ENCODE data around the gene TNIP2.

TNIP2 gene

DNA sequence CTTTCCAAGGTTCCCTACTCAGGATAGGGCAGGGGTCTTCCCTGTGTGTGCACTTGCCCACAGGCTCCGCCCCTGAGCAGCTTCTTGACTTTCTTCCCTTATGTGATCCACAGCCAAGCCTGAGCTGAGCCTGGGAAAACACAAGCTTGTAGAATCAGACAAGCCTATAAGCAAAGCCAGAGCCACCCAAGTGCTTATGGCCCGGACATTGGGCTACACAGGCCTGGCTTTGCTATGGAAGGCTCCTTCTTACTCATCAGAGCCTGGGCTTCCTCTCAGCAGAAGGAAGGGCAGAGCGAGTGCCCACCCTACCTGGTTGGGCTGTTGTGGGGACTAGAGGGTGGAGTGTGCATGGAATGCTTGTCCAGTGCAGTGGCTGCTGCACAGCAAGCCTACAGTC is 1.3 kb upstream of the TNIP2 start:
- H3K36me3 ChIP-seq = peaks cover 13% of the 10 kb centered on the region
- H3K9me3 ChIP-seq = no peaks in the 10 kb centered on the region
- no peak overlapping the region for H3K4me3 ChIP-seq
- H3K4me2 ChIP-seq = no peak overlapping the region
- no peak overlapping the region for H3K27ac ChIP-seq
- peaks cover 42% of the 10 kb centered on the region for H3K4me1 ChIP-seq
- H4K20me1 ChIP-seq = peaks cover 28% of the 10 kb centered on the region
- no peak overlapping the region for H3K9ac ChIP-seq
- no peak for TF ChIP-seq Cebpa-rat (IDR thresholded peaks at IDR 0.05)
- H3K27me3 ChIP-seq = no peaks in the 10 kb centered on the region

DNA sequence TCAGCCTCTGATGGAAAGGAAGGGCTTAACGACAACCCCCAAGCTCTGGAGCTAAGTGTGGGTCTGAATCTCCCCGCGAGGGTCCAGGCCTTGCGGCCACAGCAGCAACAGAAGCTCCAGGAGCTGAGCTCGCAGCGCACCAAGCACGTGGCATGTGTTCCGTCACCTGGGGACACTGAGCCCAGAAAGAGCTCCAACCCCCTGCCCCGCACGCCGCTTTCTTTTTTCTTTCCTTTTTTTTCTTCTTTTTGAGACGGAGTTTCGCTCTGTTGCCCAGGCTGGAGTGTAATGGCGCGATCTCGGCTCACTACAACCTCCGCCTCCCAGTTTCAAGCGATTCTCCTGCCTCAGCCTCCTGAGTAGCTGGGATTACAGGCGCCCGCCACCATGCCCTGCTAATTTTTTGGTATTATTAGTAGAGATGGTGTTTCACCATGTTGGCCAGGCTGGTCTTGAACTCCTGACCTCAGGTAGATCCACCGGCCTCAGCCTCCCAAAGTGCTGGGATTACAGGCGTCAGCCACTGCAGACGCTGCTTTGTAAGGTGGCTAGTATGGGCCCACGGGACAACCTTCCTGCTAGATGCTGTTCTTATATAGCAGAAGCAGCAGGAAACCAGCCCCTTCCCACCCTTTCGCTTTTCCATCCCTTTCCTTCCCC is 685 bp upstream of the TNIP2 start:
- no peak for TF ChIP-seq Cebpa-rat (IDR thresholded peaks at IDR 0.05)
- Histone ChIP-seq H3K4me3 (no peak overlapping the region), H3K36me3 (peaks cover 19% of the 10 kb centered on the region), H4K20me1 (peaks cover 34% of the 10 kb centered on the region), H3K4me2 (peak overlapping the region; percentile 71), H3K9me3 (no peaks in the 10 kb centered on the region), H3K27ac (no peak overlapping the region), H3K4me1 (peaks cover 46% of the 10 kb centered on the region), H3K27me3 (no peaks in the 10 kb centered on the region), H3K9ac (no peak overlapping the region)

GRCh38 chr4:2754848-2755819 is 1.0 kb downstream of the TNIP2 start:
- Histone ChIP-seq H4K20me1 (peaks cover 51% of the 10 kb centered on the region), H3K27ac (peak overlapping the region; percentile 89)

DNA sequence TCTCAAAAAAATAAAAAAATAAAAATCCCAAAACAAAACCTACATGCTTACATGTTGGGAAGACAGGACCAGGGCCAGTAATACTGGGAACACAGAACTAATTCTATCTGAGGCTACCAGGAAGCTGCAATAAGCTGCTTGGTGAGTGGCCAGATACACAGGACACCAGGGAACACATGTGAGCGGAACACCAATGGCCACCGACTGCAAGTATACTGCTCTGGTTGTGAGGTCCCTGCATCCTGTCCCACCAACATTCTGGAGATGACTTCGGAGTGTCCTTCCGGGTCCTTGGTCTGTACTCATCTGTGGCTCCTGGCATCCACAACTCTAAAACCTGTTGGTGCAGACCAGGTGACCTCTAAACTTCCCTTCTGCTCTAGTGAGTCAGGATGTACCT is 2.7 kb downstream of the TNIP2 start:
- no peak overlapping the region for H3K4me2 ChIP-seq
- H3K36me3 ChIP-seq = peaks cover 44% of the 10 kb centered on the region
- peaks cover 65% of the 10 kb centered on the region for H3K4me1 ChIP-seq
- no peak overlapping the region for H3K9ac ChIP-seq
- peaks cover 68% of the 10 kb centered on the region for H4K20me1 ChIP-seq
- no peaks in the 10 kb centered on the region for H3K27me3 ChIP-seq
- no peak overlapping the region for H3K27ac ChIP-seq
- H3K4me3 ChIP-seq = no peak overlapping the region
- TF ChIP-seq Cebpa-rat (IDR thresholded peaks at IDR 0.05) = no peak
- H3K9me3 ChIP-seq = no peaks in the 10 kb centered on the region

More at GRCh38 chr4:2754848-2755819, 1.0 kb downstream of the TNIP2 start:
- H3K4me2 ChIP-seq = peak overlapping the region; percentile 82
- H3K4me3 ChIP-seq = peak overlapping the region; percentile 96
- peaks cover 34% of the 10 kb centered on the region for H3K36me3 ChIP-seq
- H3K9ac ChIP-seq = peak overlapping the region; percentile 92
- H3K9me3 ChIP-seq = no peaks in the 10 kb centered on the region
- no peaks in the 10 kb centered on the region for H3K27me3 ChIP-seq
- no peak for TF ChIP-seq Cebpa-rat (IDR thresholded peaks at IDR 0.05)
- peaks cover 48% of the 10 kb centered on the region for H3K4me1 ChIP-seq

GRCh38 chr4:2750719-2751605 is 5.2 kb downstream of the TNIP2 start:
- H3K4me1 ChIP-seq = peaks cover 80% of the 10 kb centered on the region
- no peak overlapping the region for H3K4me2 ChIP-seq
- no peak for TF ChIP-seq Cebpa-rat (IDR thresholded peaks at IDR 0.05)
- H3K36me3 ChIP-seq = peaks cover 58% of the 10 kb centered on the region
- peaks cover 93% of the 10 kb centered on the region for H4K20me1 ChIP-seq
- no peaks in the 10 kb centered on the region for H3K27me3 ChIP-seq
- no peak overlapping the region for H3K4me3 ChIP-seq
- no peak overlapping the region for H3K27ac ChIP-seq
- no peak overlapping the region for H3K9ac ChIP-seq
- H3K9me3 ChIP-seq = no peaks in the 10 kb centered on the region

DNA sequence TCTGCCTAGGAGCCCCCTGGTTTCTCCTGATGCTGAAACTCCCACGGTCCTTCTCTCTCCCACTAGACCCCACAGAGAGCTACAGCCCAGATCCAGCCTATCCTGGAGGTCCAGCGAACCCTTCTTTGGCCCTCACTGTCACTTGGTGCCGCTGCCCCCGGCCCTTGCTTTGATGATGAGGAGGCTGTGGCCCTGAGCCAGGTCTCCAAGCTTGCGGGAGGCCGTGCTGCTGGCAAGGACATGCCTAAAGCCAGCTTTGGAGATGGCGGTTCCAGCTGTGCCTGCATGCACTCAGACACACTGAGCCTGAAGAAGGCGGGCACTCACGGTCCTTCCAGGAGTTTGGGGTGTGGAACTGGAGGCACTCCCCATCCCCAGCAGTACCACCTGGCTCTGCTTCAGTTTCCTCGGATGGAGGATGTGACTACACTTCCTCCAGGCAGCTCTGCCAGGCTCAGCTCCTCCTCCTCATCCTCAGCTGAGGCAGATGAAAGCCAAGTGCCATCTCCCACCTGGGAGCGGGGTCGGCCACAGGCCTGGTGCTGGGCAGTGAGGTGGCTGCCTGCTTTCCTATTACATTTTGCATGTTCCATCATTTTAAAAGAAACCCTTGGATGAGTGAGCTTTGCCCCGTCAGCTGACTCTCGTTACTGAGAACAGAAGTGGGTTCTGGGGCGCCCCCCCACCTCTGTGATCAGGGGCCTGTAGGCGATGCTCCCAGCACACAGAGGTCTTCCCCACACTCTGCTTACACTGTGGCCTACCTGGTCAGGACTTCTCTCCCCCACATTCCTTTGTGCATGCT is 9.0 kb downstream of the TNIP2 start:
- Histone ChIP-seq H3K9ac (peak overlapping the region; percentile 51; the same call in 1 of the 2 replicates), H3K27ac (peak overlapping the region; percentile 52; the same call in 1 of the 2 replicates), H3K4me3 (peak overlapping the region; percentile 32)

DNA sequence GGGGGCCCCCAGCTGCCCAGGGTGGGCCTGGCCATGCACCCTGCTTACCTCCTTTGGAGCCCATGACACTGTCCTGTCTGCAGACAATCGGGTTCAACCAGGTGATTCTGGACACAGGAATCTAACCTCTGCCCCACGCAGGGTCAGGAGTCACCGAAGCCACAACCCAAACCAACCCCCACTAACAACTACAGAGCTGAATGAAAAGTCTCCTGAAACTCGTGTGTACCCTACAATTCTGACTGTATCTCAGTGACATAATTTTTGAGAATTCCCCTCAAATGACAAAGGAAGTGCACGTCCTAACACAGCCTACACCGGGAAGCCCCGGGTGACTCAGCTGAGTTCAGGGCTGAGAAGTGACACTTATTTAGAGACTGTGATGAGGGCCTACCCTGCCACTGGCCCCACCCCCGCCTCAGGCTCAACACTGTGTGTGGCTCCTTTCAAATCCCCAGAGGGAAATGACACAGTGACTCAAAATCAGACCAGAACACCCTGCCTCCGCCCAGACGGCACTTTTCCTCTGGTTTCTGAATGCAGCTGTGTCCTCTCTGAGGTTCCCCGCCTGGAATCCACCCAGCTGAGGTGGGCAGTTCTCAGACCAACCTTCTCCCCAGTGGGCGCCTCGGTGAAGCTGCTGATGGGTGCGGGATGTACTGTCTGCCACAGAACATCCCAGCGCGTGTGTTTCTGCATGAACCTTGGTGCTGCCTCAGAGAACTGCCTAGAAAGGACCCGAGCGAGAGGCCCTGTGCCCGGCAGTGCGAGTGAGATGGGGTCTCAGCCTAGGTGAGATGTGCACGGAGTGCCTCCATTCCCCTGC is 9.9 kb downstream of the TNIP2 start:
- Histone ChIP-seq H3K4me3 (peak overlapping the region; percentile 32), H3K27ac (peak overlapping the region; percentile 52; the same call in 1 of the 2 replicates), H3K4me1 (peaks cover 86% of the 10 kb centered on the region), H4K20me1 (peaks cover 97% of the 10 kb centered on the region), H3K9ac (peak overlapping the region; percentile 51; the same call in 1 of the 2 replicates), H3K9me3 (no peaks in the 10 kb centered on the region), H3K4me2 (peak overlapping the region; percentile 88), H3K27me3 (no peaks in the 10 kb centered on the region), H3K36me3 (peaks cover 83% of the 10 kb centered on the region)
- no peak for TF ChIP-seq Cebpa-rat (IDR thresholded peaks at IDR 0.05)

More for the DNA sequence above, 9.0 kb downstream of the TNIP2 start:
- no peaks in the 10 kb centered on the region for H3K9me3 ChIP-seq
- H3K36me3 ChIP-seq = peaks cover 81% of the 10 kb centered on the region
- H4K20me1 ChIP-seq = peaks cover 100% of the 10 kb centered on the region
- TF ChIP-seq Cebpa-rat (IDR thresholded peaks at IDR 0.05) = no peak
- no peaks in the 10 kb centered on the region for H3K27me3 ChIP-seq
- H3K4me1 ChIP-seq = peaks cover 81% of the 10 kb centered on the region
- peak overlapping the region; percentile 88 for H3K4me2 ChIP-seq

DNA sequence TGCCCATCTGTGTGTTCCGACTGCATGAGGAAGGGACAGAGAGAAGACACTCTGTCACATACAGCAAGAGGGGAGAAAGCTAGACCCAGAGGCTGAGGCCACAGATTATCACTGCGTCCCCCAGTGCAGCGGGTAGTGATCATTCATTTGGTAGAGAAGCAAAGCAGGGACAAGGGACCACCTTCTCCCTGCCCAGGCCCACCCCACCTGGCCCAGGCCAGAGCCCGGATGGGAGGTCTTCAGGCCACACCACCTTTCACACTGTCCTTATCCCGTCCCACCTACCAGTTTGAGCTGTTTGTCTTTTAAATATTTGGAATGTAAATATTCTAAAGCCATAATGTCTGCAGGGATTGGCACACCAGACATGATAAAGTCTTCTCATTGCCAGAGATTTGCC is 10.6 kb downstream of the TNIP2 start:
- Histone ChIP-seq H3K27me3 (no peaks in the 10 kb centered on the region), H3K9me3 (no peaks in the 10 kb centered on the region), H3K4me3 (no peak overlapping the region), H3K27ac (no peak overlapping the region), H3K4me1 (peaks cover 82% of the 10 kb centered on the region), H4K20me1 (peaks cover 90% of the 10 kb centered on the region), H3K4me2 (peak overlapping the region; percentile 88), H3K9ac (no peak overlapping the region), H3K36me3 (peaks cover 81% of the 10 kb centered on the region)
- no peak for TF ChIP-seq Cebpa-rat (IDR thresholded peaks at IDR 0.05)

Data from BLaER1 (cell line).